Hepatocyte (in vitro differentiated cells): Measurements from ENCODE around the gene MAPK14. TPM values are rescaled to one million over a fixed set of nuclear protein-coding genes. Genes with fewer than 3 reads are reported as not detected.

ENCODE experiments used
- DNase-seq: peaks from one replicate; pipeline ENCODE4 v3.0.0-alpha.2; 2016; ENCODE audit warnings: low spot score
- H2AFZ ChIP-seq: fragments of 200-600 bp; sonication (generic); 2 replicates; pipeline ENCODE4 v1.6.0; 2016; ENCODE audit warnings: antibody characterized with exemption, mild to moderate bottlenecking
- H3K27ac ChIP-seq: fragments of 200-600 bp; sonication (generic); 2 replicates; pipeline ENCODE4 v1.5.1; 2016; ENCODE audit warnings: mild to moderate bottlenecking
- H3K27me3 ChIP-seq: fragments of 200-600 bp; sonication (generic); 2 replicates; pipeline ENCODE4 v1.6.1; 2016
- H3K36me3 ChIP-seq: fragments of 200-600 bp; sonication (generic); replicated peaks from 2 replicates; pipeline ENCODE4 v1.5.1; 2016; ENCODE audit warnings: low read depth; ENCODE audit not compliant: insufficient read depth
- H3K4me1 ChIP-seq: fragments of 200-600 bp; sonication (generic); 2 replicates; pipeline ENCODE4 v1.5.1; 2016; ENCODE audit warnings: mild to moderate bottlenecking, moderate library complexity; ENCODE audit not compliant: insufficient read depth
- H3K4me2 ChIP-seq: fragments of 200-600 bp; sonication (generic); 2 replicates; pipeline ENCODE4 v1.6.0; 2016
- H3K4me3 ChIP-seq: fragments of 200-600 bp; sonication (generic); 2 replicates; pipeline ENCODE4 v1.5.1; 2016; ENCODE audit warnings: mild to moderate bottlenecking
- H3K79me2 ChIP-seq: fragments of 200-600 bp; sonication (generic); 2 replicates; pipeline ENCODE4 v1.6.0; 2017; ENCODE audit warnings: mild to moderate bottlenecking
- H3K9me2 ChIP-seq: fragments of 200-600 bp; sonication (generic); replicated peaks from 2 replicates; pipeline ENCODE4 v1.6.0; 2017; ENCODE audit warnings: mild to moderate bottlenecking; ENCODE audit not compliant: insufficient read depth
- H3K9me3 ChIP-seq: fragments of 200-600 bp; sonication (generic); 2 replicates; pipeline ENCODE4 v1.5.1; 2016; ENCODE audit warnings: low read depth, mild to moderate bottlenecking
- H4K20me1 ChIP-seq: fragments of 200-600 bp; sonication (generic); 2 replicates; pipeline ENCODE4 v1.6.0; 2016; ENCODE audit warnings: mild to moderate bottlenecking; ENCODE audit not compliant: insufficient read depth, poor library complexity, severe bottlenecking
- EZH2 ChIP-seq: fragments of 200-600 bp; sonication (generic); IDR thresholded peaks from 2 replicates; pipeline ENCODE4 v1.6.1; 2016; ENCODE audit warnings: antibody characterized with exemption, mild to moderate bottlenecking, borderline replicate concordance
- EZH2phosphoT487 ChIP-seq: fragments of 200-600 bp; sonication (generic); IDR thresholded peaks from one replicate; pipeline ENCODE4 v1.6.1; 2018; ENCODE audit warnings: antibody characterized with exemption, mild to moderate bottlenecking, low read depth, moderate library complexity; ENCODE audit not compliant: unreplicated experiment, severe bottlenecking
- WGBS: methylation state at CpG from one replicate; pipeline ENCODE4 v1.1.6; 2016; ENCODE audit warnings: low lambda C conversion rate; ENCODE audit errors: missing lambda C conversion rate; 5-methylcytosine and 5-hydroxymethylcytosine counted together
- polyA plus RNA-seq: library from polyadenylated mRNA; unstranded; fragments of >200 nt; fragmentation: Nextera tagmentation; extraction: Ambion mirVana; gene quantifications from 2 replicates; pipeline ENCODE4 v1.2.1, GENCODE V29; 2016
- total RNA-seq: library from RNA; depleted of rRNA; stranded (reverse); fragments of >200 nt; gene quantifications from 2 replicates; pipeline ENCODE4 v1.2.3, GENCODE V29; 2014
- TF ChIP-seq, protein P1 (sequence below): fragments of 200-600 bp; sonication (generic); IDR thresholded peaks from 2 replicates; pipeline ENCODE4 v1.5.1; 2016; ENCODE audit warnings: antibody characterized with exemption, mild to moderate bottlenecking; ENCODE audit not compliant: poor library complexity

MAPK14 gene
- total and polyA plus RNA-seq, 2 experiments from 2014 or later, result 46.8 to 86.5 TPM

DNA sequence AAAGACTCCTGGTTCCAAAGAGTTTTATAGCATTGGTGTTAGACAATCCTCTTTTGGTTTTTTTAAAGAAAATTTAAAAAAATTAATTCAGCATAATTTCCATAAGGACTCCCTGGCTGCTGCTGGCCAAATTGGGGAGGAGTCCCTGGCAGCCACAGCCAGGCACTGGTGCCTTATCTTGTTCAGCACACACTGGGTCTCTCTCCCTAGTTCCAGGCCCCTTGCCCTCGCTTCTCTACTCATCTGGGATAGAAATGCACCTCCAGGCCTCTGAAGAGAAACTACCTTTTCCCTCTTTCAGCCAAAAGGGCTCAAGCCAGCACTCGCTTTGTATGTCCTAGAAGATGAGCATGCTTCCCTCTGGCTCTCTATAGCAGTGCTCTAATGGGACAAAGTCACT, 89.3 kb downstream of the MAPK14 start:
- WGBS, result 97% methylated on average over 2 of the region's 2 CpGs
- Histone ChIP-seq H3K4me3 (no peak overlapping the region), H2AFZ (no peak overlapping the region), H3K79me2 (no peaks in the 10 kb centered on the region), H3K4me2 (no peak overlapping the region), H3K36me3 (no peaks in the 10 kb centered on the region), H3K27me3 (no peaks in the 10 kb centered on the region), H3K4me1 (peaks cover 8% of the 10 kb centered on the region), H3K9me3 (no peaks in the 10 kb centered on the region), H3K9me2 (no peaks in the 10 kb centered on the region), H3K27ac (no peak overlapping the region), H4K20me1 (no peaks in the 10 kb centered on the region)
- no peak for TF ChIP-seq EZH2
- DNase-seq, result no peak

GRCh38 chr6:36117658-36118549, 90.3 kb downstream of the MAPK14 start:
- H3K4me1 ChIP-seq, result peaks cover 11% of the 10 kb centered on the region
- H3K36me3 ChIP-seq, result no peaks in the 10 kb centered on the region
- 86% methylated on average over 8 of the region's 8 CpGs for WGBS
- TF ChIP-seq EZH2phosphoT487, result no peak
- TF ChIP-seq, protein P1, sequence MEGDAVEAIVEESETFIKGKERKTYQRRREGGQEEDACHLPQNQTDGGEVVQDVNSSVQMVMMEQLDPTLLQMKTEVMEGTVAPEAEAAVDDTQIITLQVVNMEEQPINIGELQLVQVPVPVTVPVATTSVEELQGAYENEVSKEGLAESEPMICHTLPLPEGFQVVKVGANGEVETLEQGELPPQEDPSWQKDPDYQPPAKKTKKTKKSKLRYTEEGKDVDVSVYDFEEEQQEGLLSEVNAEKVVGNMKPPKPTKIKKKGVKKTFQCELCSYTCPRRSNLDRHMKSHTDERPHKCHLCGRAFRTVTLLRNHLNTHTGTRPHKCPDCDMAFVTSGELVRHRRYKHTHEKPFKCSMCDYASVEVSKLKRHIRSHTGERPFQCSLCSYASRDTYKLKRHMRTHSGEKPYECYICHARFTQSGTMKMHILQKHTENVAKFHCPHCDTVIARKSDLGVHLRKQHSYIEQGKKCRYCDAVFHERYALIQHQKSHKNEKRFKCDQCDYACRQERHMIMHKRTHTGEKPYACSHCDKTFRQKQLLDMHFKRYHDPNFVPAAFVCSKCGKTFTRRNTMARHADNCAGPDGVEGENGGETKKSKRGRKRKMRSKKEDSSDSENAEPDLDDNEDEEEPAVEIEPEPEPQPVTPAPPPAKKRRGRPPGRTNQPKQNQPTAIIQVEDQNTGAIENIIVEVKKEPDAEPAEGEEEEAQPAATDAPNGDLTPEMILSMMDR, result no peak
- TF ChIP-seq EZH2, result no peak
- no peak overlapping the region for H3K4me3 ChIP-seq
- peak overlapping the region; percentile 62 for H3K27ac ChIP-seq
- no peaks in the 10 kb centered on the region for H4K20me1 ChIP-seq
- H2AFZ ChIP-seq, result no peak overlapping the region
- no peaks in the 10 kb centered on the region for H3K27me3 ChIP-seq
- H3K79me2 ChIP-seq, result no peaks in the 10 kb centered on the region
- DNase-seq, result no peak
- no peaks in the 10 kb centered on the region for H3K9me2 ChIP-seq
- H3K9me3 ChIP-seq, result no peaks in the 10 kb centered on the region
- no peak overlapping the region for H3K4me2 ChIP-seq

GRCh38 chr6:36118550-36119107, 91.0 kb downstream of the MAPK14 start:
- Histone ChIP-seq H3K4me2 (no peak overlapping the region), H3K4me1 (peaks cover 11% of the 10 kb centered on the region), H2AFZ (no peak overlapping the region), H4K20me1 (no peaks in the 10 kb centered on the region), H3K9me3 (no peaks in the 10 kb centered on the region), H3K27me3 (no peaks in the 10 kb centered on the region), H3K9me2 (no peaks in the 10 kb centered on the region), H3K36me3 (no peaks in the 10 kb centered on the region), H3K4me3 (no peak overlapping the region), H3K79me2 (no peaks in the 10 kb centered on the region), H3K27ac (peak overlapping the region; percentile 62)
- 63% methylated on average over 4 of the region's 4 CpGs for WGBS
- DNase-seq, result peak; percentile 74
- TF ChIP-seq EZH2, result no peak
- no peak for TF ChIP-seq EZH2phosphoT487
- TF ChIP-seq, protein P1, result no peak

- Histone ChIP-seq H3K9me3 (no peaks in the 10 kb centered on the region), H4K20me1 (no peaks in the 10 kb centered on the region), H3K27me3 (no peaks in the 10 kb centered on the region), H3K4me1 (peaks cover 11% of the 10 kb centered on the region), H3K4me2 (no peak overlapping the region), H3K27ac (peak overlapping the region; percentile 60), H3K4me3 (no peak overlapping the region), H3K79me2 (no peaks in the 10 kb centered on the region), H3K9me2 (no peaks in the 10 kb centered on the region), H2AFZ (no peak overlapping the region), H3K36me3 (no peaks in the 10 kb centered on the region)
- TF ChIP-seq, protein P1, result no peak
- TF ChIP-seq EZH2, result no peak
- TF ChIP-seq EZH2phosphoT487, result no peak
- DNase-seq, result no peak
- WGBS, result 95% methylated on average over 4 of the region's 4 CpGs
These were observed 91.6 kb downstream of the MAPK14 start for GRCh38 chr6:36119209-36119608.
